IMR-90 (cell line): ENCODE measurements around the gene HIVEP3.

Source experiments
- BHLHE40 ChIP-seq: fragments of 150-350 bp; IDR thresholded peaks from 2 replicates; pipeline ENCODE4 v1.6.1; 2016; ENCODE audit warnings: mild to moderate bottlenecking, low read depth, low read length
- CEBPB ChIP-seq: IDR thresholded peaks from 2 replicates; pipeline ENCODE4 v1.6.1; 2012; ENCODE audit warnings: low read depth, low read length, improper control_type of control experiment
- CTCF ChIP-seq: conservative IDR thresholded peaks from 2 replicates; pipeline ENCODE4 v1.5.1; 2012; ENCODE audit warnings: mild to moderate bottlenecking, low read depth, low read length, improper control_type of control experiment
- FOS ChIP-seq: fragments of 150-350 bp; IDR thresholded peaks from 2 replicates; pipeline ENCODE4 v1.6.1; 2016; ENCODE audit warnings: low read depth, low read length
- MAFK ChIP-seq: IDR thresholded peaks from 2 replicates; pipeline ENCODE4 v1.6.1; 2012; ENCODE audit warnings: low read depth, low read length, improper control_type of control experiment
- MAZ ChIP-seq: IDR thresholded peaks from 2 replicates; pipeline ENCODE4 v1.6.1; 2012; ENCODE audit warnings: low read depth, mild to moderate bottlenecking, low read length, improper control_type of control experiment, moderate library complexity, borderline replicate concordance
- NFE2L2 ChIP-seq: fragments of 150-350 bp; IDR thresholded peaks from 2 replicates; pipeline ENCODE4 v1.6.1; 2016; ENCODE audit warnings: low read depth, mild to moderate bottlenecking, low read length
- POLR2A ChIP-seq: IDR thresholded peaks from 2 replicates; pipeline ENCODE4 v1.6.1; 2012; ENCODE audit warnings: mild to moderate bottlenecking, low read depth, low read length
- RAD21 ChIP-seq: IDR thresholded peaks from 2 replicates; pipeline ENCODE4 v1.6.1; 2012; ENCODE audit warnings: low read length, improper control_type of control experiment
- RFX5 ChIP-seq: IDR thresholded peaks from 2 replicates; pipeline ENCODE4 v1.8.0; 2012; ENCODE audit warnings: low read depth, mild to moderate bottlenecking, low read length, moderate library complexity
- SMC3 ChIP-seq: fragments of 150-350 bp; IDR thresholded peaks from 2 replicates; pipeline ENCODE4 v1.6.1; 2016; ENCODE audit warnings: low read depth, mild to moderate bottlenecking, antibody characterized with exemption, low read length, moderate library complexity
- USF2 ChIP-seq: fragments of 150-350 bp; IDR thresholded peaks from 2 replicates; pipeline ENCODE4 v1.6.1; 2017; ENCODE audit warnings: mild to moderate bottlenecking, antibody characterized with exemption, low read length, low read depth

GRCh38 chr1:41807390-41807789, 111.3 kb downstream of the HIVEP3 start:
- TF ChIP-seq POLR2A (no peak), CTCF (no peak), BHLHE40 (no peak), SMC3 (no peak), NFE2L2 (no peak), USF2 (no peak), RAD21 (no peak), CEBPB (no peak), RFX5 (no peak), MAZ (no peak), FOS (no peak), MAFK (no peak)
